Fibroblast of skin of abdomen (primary cell): Measurements from ENCODE around the gene CARMIL1.
A peak's percentile ranks its signal among the peaks of the same experiment; 100 is the strongest.
"Not testable (repeated sequence)": the region's sequence is repeated elsewhere in the genome, so short reads cannot be mapped to it uniquely, and the experiment has no call there.

Experiments used
- DNase-seq: peaks from one replicate; pipeline ENCODE4 v3.0.0-alpha.2; 2013

The CARMIL1 gene

DNA sequence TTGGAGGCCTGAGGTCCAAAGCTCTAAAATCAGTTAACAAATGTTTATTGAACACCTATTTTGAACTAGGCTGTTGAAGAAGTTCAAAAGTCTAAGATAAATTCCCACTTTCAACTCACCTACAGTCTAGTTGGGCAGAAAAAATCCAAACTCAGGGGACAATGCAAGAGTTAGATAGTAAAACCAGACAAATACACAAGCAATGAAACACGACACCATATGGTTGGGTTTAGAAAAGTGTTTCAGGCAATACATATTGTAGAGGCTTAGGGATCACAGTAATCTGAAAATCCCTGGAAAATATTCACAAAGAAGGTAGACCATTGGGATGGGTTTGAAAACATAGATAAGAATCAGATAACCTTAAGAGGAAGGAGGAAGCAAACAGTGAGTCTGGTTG is 1.3 kb upstream of the CARMIL1 start:
- no peak for DNase-seq

DNA sequence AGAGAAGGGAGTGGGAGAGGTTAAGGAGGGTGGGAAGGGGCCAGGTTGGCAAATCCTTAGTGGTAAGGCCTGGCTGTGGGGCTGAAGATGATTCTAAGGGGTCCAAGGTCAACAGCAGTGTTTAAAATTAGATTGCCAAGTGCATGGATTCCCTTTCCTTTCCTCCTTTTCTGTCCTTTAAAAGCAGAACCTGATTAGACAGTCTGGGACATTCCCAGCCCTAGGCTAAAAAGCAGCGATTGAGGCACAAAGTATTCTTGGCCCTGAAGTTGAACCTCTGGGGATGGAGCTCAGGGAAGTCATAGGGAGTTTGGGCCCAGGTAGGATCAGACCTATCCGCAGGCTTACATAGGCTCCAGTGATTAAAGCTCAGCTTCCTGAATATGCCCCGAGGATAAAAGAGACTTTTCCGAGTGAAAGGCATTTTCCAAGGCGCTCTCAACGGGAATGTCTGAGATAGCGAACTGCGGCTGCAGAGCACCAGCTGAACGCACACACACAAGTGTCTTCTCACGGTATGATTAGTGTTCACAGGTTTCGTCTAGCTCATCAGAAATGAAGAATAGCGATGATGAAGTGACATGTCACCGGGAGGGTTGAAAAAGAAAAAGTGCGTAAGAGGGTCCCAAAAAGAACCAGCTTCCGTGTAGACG is 787 bp upstream of the CARMIL1 start:
- DNase-seq: no peak

DNA sequence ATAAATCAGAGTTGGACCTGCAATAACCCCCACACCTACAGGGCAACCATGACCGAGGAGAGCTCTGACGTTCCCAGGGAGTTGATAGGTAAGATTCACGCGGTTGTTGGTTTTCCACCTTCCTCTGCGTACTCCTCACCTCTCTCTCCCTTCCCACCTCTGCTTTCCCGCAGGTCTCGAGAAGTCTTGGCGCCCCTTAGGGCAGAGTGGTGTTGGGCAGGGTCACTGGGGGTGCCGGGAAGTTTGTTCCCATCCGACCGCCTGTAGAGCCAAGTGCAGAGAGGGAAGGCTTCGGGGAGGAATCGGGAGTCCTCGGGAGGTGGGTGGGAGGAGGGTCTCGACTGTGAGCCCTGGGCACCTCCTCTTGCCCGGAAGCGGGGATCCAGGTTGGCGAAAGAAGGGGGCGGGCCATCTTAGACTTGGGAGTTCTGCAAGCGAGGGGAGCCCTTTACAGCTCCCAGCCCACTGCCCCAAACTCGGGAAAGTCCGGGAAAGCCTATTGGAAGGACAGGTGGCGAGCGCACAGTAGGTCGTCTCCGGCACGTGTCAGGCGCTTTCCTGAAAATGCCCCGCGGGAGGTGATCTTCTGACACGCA is 672 bp downstream of the CARMIL1 start:
- DNase-seq: no peak

DNA sequence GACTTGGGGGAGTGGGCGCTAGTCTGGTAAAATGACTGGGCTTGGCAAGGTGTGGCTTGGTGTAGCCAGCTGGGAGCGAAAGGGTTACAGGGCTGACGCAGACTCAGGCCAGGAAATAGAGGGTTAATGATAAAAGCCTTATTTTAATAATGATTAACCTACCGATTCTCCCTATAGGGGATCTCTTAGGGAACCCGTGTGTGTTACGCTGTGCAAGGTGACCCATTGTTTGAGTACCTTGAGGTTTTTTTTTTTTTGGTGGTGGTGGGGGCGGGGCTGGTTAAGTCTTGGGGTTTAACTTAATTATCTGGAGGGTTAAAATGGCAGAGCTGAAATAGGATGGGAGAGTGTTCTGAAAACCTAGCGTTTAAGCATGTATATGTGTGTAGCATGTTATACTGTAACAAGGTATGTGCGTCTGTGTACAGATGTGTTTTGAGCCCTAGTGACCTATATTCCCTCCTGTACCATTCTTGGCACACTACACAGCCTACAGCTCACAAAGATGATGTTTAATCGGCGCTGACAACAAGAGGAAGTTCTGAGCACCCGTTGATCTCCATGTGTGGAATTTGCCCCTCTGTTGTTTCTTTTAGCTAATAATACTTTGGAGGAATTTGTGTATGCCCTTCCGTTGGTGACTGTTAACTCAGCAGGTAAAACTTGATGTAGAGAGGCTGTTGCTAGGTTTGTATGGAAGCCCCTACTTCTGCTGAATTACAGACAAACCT is 1.3 kb downstream of the CARMIL1 start:
- DNase-seq: no peak

DNA sequence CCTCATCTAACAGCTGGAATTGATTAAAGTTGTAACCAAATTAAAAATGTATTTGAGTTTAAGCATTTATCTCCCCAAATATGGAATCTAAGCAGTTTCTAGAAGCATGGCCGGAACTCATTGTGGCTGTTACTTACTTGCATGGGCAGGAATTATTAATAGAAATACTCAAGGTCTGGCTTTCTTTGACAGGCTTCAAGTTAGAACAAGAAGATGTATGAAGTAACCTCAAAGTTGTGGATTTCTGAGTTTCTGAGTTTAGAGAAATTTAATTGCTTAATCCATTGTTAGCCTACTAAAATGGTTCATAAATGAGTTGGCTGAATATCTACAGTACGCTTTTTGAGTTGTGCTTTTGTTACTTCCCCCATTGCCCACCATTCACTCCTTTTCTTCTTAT is 7.7 kb downstream of the CARMIL1 start:
- DNase-seq: no peak

DNA sequence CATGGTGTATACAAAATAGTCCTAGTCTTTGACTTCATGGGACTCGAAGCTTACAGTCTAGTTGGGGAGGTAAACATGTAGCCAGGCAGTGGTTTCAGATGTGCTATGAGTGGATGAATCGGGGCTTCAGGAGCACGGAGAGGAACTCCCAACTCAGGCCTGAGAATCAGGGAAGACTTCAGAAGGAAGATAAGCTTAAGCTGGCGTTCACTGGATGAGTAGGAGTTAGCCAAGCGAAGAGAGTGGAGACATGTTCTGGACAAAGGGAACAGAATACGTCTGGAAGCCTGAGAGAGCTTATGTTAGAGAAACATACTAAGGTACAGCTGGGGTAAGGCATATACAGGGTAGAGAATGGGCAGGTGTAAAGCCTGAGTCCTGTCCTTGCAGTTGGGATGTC is 8.8 kb downstream of the CARMIL1 start:
- DNase-seq: no peak

DNA sequence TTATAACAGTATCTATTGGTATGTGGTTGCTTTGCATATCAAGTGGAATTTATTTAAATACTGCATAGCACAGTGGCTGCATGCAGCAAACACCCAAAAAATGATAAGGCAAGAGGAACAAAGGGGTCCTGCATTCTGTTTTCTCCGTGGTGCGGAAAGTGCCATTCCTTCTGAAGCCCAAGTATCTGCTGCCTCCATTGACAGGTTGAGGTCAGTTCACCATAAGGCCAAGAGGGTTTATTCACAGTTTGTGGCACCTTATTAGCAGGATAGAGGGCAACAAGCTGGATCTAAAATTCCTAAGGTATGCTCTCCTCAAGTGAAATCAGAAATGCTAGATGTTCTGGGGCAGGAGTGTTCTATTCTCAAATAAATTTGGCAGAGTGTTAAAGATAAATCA is 9.3 kb downstream of the CARMIL1 start:
- DNase-seq: no peak

DNA sequence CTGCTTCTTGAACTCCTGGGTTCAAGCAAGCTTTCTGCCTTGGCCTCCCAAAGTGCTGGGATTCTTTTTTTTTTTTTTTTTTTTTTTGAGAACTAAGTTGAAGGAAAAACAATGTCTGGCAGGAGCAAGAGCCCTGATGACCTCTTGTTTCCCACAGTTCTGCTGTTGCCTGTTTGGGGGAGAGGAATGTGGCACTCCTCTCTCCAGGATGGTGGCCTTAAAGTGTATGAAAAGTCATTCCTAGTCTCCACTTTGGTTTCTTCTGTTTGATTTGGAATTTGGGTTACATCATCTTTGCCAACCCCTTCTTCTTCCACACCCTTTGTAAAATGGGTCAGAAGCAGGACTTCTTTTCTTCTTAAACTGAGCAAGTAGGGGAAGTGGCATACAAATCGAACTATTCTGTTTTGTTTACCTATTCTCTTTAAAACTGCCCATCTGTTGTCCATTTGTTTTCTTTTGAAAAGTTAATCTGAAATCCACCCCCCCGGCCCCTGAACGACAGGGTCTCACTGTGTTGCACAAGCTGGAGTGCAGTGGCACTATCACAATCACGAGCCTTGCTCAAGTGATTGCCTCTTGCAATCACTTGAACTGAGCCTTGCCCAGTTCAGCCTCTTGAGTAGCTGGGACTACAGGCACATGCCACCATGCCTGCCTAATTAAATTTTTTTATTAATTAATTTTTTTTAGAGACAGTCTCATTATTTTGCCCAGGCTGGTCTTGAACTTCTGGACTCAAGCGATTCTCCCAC is 11.3 kb downstream of the CARMIL1 start:
- DNase-seq: no peak

DNA sequence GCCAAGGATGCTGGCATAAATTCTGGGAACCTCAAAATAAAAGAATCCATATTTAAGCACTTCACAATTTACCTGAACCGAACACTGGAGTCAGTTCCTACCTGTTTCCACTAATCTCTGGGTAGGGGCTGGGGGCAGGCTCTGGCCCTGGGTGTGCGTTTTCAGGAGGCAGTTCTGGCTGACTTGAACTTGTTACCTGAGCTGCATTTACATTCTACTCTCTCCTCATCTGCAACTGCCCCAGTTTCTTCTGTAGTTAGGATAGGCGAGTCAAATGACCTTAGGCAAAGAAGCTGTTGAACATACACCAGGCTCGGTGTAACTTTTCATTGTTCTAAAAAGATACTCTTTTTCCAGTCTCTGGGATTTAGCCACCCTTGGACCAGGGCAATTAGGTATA is 13.2 kb downstream of the CARMIL1 start:
- no peak for DNase-seq

DNA sequence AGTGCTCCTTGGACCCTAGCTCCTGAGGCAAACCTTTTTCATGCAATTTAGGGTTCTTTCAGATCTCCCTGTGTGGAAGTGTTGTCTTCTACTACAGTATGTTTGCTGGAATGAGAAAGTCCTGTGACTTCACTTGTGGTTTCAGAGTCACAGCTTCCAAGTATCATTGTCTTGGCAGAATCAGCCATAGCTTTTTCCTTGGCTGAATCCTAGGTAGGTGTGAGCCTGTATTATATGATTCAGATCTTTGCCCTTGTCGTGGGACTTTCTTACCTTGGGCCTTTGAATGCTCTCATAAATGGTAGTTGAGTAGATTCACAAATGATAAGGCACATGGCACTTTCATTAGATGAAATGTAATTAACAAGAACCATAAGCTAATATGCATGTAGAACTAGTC is 16.5 kb downstream of the CARMIL1 start:
- DNase-seq: no peak

DNA sequence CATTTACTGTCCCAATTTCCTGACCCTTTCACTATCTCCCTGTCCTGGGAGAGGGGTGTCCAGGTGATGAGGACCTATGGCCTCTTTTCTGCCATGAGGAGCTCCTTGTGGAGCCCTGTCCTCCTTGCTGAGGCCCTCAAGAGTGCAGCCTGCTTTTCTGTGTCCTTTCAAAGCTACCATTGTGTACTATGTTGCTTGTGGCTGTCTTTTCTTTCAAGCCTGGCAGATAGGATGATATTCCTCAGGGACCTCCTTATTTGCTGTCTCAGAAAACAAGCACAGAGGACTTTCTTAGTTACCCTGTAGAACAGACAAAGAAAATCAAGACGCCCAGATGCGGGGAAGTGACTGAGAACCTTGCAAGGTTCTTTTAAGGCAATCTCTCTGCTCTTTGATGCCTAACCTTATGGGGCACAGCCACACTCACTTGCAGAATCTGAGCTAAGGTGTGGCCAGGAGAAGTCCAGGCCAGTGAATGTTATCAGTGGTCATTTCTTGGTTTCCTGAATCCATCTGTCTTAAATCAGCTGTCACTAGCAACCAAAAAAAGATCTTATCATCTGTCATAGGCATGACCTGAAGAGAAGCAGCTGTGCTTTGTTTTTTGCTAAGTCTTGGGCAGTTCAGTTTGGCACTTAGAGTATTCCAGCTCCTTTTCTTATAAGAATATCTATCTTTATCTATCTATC is 17.2 kb downstream of the CARMIL1 start:
- no peak for DNase-seq

DNA sequence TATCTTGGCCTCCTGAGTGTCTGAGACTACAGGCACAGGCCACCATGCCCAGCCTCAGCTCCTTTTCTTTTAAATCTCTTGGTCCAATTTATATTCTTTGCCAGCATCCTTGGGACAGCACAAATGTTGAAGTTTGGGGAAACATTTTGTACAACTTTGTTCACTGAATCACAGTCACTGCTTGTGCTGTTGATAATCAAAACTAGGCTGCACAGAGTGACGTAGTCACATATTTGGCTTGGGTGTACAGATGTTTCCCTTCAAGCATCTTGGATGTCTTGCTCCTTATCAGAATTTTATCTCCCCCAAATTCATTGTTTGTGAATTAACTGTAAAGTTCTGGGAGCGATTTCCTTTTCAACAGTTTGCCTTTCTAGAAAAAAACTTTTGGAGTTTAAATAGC is 17.9 kb downstream of the CARMIL1 start:
- peak; percentile 41 for DNase-seq

DNA sequence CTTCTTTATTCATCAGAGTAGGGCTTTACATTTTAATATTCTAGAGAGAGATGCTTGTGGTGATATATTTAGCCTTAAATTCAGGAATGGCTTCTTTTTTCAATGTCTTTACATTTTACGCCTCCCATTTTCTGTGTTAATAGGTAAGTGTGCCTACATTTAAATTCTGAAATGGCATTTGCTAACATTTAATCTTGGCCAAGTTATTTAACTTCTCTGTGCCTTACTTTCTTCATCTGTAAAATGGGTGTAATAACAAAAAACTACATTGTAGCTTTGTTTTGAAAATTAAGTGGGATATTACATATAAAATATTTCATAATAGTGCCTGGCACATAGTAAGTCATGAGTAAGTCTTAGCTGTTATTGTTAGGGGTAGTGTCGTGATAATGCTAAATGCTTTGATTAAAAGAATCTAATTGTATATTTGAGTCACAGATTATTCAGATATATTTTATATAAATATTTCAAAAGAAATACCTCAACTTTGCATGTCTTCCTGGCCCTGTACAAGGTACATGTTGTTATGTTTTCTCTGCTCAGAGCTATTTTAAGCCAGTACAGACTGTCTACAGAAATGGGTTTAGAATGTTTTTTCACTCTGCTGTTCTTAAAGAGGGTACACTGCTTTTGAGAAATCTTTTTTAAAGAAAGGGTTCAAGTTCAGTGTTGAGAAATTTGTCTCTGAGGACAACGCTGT is 18.8 kb downstream of the CARMIL1 start:
- no peak for DNase-seq

DNA sequence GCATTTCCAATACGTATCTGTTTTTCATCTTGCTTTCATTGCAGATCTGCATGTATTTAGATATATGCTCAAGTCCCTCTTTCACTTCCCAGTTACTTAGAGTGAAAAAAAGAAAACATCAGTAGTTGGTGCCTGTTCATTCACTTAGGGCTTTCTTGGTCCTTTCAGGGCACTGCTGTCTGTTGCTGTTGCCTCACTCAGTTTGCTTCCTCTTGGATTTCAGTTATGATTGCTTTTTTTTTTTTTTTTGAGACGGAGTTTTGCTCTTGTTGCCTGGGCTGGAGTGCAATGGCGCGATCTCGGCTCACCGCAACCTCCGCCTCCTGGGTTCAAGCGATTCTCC is 19.3 kb downstream of the CARMIL1 start:
- not testable (repeated sequence) for DNase-seq

DNA sequence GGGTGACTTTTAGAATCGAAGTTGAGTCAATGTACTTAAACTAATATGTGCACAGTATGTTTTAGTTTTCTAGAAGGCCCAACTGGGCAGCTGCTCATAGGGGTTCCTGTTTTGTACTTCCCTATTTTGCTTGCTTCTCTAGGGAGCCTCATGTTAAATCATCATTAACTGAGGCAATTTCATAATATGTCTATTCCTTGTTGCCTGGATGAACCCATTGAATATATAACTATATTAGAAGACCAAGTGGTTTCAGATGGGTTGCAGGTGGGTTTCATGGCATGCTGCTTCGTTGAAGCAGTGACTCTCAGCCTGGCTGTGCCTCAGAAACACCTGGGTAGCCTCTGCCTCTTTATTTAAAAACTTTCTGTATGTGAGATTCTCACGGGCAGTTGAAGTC is 22.2 kb downstream of the CARMIL1 start:
- no peak for DNase-seq

DNA sequence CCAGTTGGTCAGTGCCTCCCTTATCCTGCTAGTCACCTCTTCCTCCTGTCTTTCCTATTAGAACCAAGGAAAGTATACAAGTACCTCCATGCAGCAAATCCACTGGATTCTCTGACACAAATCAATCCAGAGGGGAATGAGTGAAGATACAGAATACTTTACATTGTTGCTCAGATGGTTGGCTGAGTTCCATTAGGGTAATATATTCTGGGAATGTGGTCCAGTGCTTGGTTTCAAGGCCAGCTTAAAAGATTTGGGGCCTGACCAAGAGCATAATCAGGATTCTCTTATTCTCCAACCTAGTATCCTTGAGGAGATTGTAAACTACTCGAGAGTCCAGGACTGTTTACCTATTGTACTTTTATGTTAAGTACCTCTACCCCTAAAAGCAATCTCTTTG is 23.0 kb downstream of the CARMIL1 start:
- DNase-seq: peak; percentile 76

DNA sequence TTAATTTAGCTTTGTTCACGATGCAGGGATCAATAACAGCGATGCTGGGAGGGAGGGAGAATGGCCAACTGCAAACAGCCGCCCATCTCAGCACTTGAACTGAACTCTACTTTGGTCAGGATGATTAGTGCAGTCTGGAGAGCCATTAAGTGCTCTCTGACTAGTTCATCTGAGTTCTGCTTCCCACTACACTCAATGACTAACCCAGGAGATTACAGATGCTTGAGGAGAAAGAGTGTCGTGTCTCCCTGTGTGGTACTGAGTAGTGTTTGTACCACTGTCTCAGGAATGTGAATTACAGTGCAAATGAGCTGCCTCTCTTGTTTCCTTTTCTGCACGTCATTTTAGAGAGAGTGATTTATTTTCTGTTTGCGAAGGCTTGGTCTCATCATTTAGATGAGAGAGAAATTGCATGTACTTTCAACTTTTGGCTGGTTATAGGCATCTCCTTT is 23.5 kb downstream of the CARMIL1 start:
- peak; percentile 93 for DNase-seq

DNA sequence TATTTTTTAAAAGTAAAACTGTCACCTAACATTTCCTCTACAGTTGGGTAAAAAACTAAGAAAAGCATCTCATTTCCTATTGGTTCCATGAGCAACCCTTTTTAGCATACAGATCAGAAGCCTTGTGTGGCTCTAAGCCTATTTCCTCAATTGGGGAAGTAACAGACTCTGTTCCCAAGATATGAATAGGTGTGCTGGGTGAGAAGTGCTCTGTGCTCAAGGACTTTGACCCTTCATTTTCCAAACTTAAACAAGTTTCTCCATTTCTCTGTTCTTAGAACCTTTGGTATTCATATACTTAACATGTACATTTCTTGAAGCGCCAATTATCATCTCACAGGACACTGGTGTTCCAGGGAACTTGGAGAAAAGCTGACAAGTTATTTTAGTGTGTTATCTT is 24.1 kb downstream of the CARMIL1 start:
- no peak for DNase-seq

DNA sequence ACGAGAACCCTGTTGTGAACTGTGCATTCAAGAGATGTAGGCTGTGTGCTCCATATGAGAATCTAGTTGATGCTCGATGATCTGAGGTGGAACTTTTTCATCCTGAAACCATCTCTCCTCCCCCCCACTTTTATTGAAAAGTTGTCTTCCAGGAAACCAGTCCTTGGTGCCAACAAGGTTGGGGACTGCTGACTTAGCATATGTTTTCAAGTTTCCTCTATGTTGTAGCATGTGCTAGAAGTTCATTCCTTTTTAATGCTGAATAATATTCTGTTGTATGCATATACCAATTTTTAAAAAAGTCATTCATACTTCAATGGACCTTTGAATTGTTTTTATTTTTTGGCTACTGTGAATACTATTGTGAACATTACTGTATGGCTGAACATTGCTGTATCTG is 27.2 kb downstream of the CARMIL1 start:
- no peak for DNase-seq

DNA sequence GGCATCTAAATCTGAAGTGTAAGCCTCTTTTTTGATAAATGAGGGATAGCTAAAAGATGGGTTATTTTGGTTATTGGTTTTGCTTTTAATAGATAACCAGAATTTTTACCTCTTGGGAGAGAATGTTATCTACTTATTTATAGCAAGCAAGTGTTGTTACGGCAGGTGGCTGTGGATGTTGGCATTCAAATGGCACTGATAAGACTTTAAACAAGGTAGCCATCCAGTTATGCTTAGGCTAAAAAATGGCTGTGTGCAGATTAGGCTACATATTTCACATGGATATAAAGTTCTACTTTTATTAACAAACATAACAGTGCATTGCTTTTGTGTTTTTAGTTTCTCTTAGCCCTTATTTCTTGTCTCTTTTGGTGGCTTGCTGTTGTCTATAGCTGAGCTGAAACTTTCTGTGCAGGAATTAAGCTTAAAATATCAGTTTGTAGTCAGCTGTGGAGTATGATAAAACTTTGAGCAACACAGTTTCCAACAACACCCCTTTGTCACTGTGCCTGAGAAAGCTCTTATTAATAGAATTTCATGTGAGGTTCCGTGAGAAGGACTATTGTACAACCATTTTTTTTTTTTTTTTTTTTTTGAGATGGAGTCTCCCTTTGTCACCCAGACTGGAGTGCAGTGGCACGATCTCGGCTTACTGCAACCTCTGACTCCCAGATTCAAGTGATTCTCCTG is 28.8 kb downstream of the CARMIL1 start:
- no peak for DNase-seq

DNA sequence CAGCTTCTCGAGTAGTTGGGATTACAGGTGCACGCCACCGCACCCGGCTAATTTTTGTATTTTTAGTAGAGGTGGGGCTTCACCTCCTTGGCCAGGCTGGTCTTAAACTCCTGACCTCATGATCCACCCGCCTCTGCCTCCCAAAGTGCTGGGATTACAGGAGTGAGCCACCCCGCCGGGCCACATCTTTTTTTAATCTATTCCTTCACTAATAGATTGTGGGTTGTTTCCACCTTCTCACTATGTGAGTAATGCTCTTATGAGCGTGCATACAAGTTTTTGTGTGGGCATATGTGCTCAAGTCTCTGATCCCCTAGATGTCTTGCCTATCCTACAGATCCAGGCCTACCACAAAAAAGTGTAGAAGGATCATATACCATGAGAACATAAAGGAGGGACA is 30.7 kb downstream of the CARMIL1 start:
- DNase-seq: peak; percentile 14
